ENCODE data around the gene TMEM82. TPM values are rescaled to one million over a fixed set of nuclear protein-coding genes. Genes with fewer than 3 reads are reported as not detected.

The TMEM82 gene
- total and polyA plus RNA-seq, 2 of the 13 experiments (the other 11 are each of a cell fraction or from before 2014, with no cell fraction given), result 0.24 to 0.97 TPM

GRCh38 chr1:15740924-15741850, 1.1 kb upstream of the TMEM82 start (continued):
- no peak for TF ChIP-seq SKIL (CRISPR knock-in tag; IDR thresholded peaks at IDR 0.05; ENCODE audit: borderline replicate concordance)
- TF ChIP-seq YEATS2 (CRISPR knock-in tag; IDR thresholded peaks at IDR 0.05; ENCODE audit: borderline replicate concordance), result peak; percentile 37; the same call in 1 of the 2 replicates
- TF ChIP-seq ZNF274 (CRISPR knock-in tag; IDR thresholded peaks at IDR 0.05), result 0 out of 2 replicates have a peak, but pooled peaks have one; percentile 21
- 0 out of 2 replicates have a peak, but pooled peaks have one; percentile 36 for TF ChIP-seq PHF8 (CRISPR knock-in tag; IDR thresholded peaks at IDR 0.05)
- 0 out of 2 replicates have a peak, but pooled peaks have one; percentile 46 for TF ChIP-seq CBX5 (CRISPR knock-in tag; IDR thresholded peaks at IDR 0.05; ENCODE audit: borderline replicate concordance)
- TF ChIP-seq SMARCC2 (IDR thresholded peaks at IDR 0.05), result no peak
- TF ChIP-seq ATF1 (CRISPR knock-in tag; IDR thresholded peaks at IDR 0.05), result no peak
- TF ChIP-seq KLF13 (CRISPR knock-in tag; IDR thresholded peaks at IDR 0.05), result no peak
- TF ChIP-seq ZSCAN29 (CRISPR knock-in tag; conservative IDR thresholded peaks at IDR 0.05), result no peak
- no peak; the same call in 1 of the 2 replicates for TF ChIP-seq MTA1 (CRISPR knock-in tag; IDR thresholded peaks at IDR 0.05; ENCODE audit: borderline replicate concordance)
- TF ChIP-seq SMYD3 (CRISPR knock-in tag; IDR thresholded peaks at IDR 0.05), result no peak
- TF ChIP-seq MLX (CRISPR knock-in tag; IDR thresholded peaks at IDR 0.05), result 0 out of 2 replicates have a peak, but pooled peaks have one; percentile 30
- TF ChIP-seq ZNF496 (CRISPR knock-in tag; IDR thresholded peaks at IDR 0.05; ENCODE audit: insufficient replicate concordance), result no peak
- TF ChIP-seq MAZ (IDR thresholded peaks at IDR 0.05; ENCODE audit: borderline replicate concordance, low read depth, low read length), result no peak
- peak; percentile 56; the same call in 1 of the 2 replicates for TF ChIP-seq MAZ (CRISPR knock-in tag; IDR thresholded peaks at IDR 0.05; ENCODE audit: low read depth)
- TF ChIP-seq DMAP1 (CRISPR knock-in tag; IDR thresholded peaks at IDR 0.05), result peak; percentile 51; the same call in 1 of the 2 replicates
- TF ChIP-seq ZNF501 (CRISPR knock-in tag; IDR thresholded peaks at IDR 0.05), result peak; percentile 27; the same call in 1 of the 2 replicates
- 0 out of 2 replicates have a peak, but pooled peaks have one; percentile 27 for TF ChIP-seq ZNF691 (CRISPR knock-in tag; IDR thresholded peaks at IDR 0.05; ENCODE audit: borderline replicate concordance, low read depth)
- TF ChIP-seq TSC22D2 (CRISPR knock-in tag; IDR thresholded peaks at IDR 0.05; ENCODE audit: borderline replicate concordance), result 0 out of 2 replicates have a peak, but pooled peaks have one; percentile 56
- TF ChIP-seq ZBED4 (CRISPR knock-in tag; IDR thresholded peaks at IDR 0.05; ENCODE audit: borderline replicate concordance), result 0 out of 2 replicates have a peak, but pooled peaks have one; percentile 35
- no peak for TF ChIP-seq ZFP36L2 (CRISPR knock-in tag; IDR thresholded peaks at IDR 0.05)
- 0 out of 2 replicates have a peak, but pooled peaks have one; percentile 41 for TF ChIP-seq ZNF768 (CRISPR knock-in tag; IDR thresholded peaks at IDR 0.05)
